GM12872 (cell line): Measurements from ENCODE around the gene TMEM161A.

Source experiments
- CTCF ChIP-seq: IDR thresholded peaks from 3 replicates; pipeline ENCODE4 v1.5.1; 2011; ENCODE audit warnings: low read depth, mild to moderate bottlenecking, low read length, moderate library complexity; ENCODE audit not compliant: insufficient read depth

Gene TMEM161A

DNA sequence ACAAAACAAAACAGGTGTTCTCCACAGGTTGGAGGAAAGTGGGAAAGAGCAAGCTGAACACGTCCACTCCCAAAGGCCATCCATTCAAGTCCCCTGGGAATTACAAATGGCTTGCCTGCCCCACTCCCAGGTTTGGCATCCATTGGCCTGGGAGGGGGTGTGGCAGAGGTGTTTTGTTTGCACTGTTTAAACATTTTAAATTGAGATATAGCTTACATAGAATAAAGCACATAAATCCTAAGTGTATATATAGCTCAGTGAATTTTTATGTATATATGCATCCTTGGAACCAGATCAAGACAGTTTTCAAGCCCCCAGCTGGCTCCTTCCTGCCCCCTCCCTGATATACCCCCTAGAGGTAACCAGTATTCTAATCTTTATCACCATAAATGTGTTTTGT, 61.8 kb downstream of the TMEM161A start:
- TF ChIP-seq CTCF: no peak

DNA sequence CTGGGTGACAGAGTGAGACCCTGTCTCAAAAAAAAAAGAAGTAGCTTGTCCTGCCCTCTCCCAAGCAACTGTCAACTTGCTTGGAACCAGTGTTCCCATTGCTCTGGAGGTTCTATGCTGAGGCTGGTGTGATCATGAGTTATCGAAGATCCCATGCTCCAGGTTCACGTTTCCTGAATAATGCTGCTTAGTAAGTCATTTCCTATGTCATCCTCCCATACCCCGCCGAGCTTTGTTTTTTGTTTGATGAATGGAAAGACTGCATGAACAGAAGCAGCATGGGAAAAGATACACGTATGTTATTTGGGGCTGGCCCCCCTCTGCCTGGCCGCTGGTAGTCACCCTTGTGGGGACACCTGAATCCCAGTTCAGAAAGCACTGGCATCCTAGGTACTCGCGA, 63.2 kb downstream of the TMEM161A start:
- TF ChIP-seq CTCF: no peak

- TF ChIP-seq CTCF: no peak
Observed at GRCh38 chr19:19074196-19074882, 63.9 kb downstream of the TMEM161A start.

GRCh38 chr19:19071897-19072296, 66.4 kb downstream of the TMEM161A start:
- no peak for TF ChIP-seq CTCF
